Measurements from ENCODE around the gene RNF222.

GRCh38 chr17:8357910-8358309 is 39.7 kb downstream of the RNF222 start:
- TF ChIP-seq, protein P1, sequence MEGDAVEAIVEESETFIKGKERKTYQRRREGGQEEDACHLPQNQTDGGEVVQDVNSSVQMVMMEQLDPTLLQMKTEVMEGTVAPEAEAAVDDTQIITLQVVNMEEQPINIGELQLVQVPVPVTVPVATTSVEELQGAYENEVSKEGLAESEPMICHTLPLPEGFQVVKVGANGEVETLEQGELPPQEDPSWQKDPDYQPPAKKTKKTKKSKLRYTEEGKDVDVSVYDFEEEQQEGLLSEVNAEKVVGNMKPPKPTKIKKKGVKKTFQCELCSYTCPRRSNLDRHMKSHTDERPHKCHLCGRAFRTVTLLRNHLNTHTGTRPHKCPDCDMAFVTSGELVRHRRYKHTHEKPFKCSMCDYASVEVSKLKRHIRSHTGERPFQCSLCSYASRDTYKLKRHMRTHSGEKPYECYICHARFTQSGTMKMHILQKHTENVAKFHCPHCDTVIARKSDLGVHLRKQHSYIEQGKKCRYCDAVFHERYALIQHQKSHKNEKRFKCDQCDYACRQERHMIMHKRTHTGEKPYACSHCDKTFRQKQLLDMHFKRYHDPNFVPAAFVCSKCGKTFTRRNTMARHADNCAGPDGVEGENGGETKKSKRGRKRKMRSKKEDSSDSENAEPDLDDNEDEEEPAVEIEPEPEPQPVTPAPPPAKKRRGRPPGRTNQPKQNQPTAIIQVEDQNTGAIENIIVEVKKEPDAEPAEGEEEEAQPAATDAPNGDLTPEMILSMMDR (IDR thresholded peaks at IDR 0.05), result no peak
- TF ChIP-seq POLR2A (IDR thresholded peaks at IDR 0.05), result no peak
